ENCODE measurements around the gene CACNA1D.
"Not testable (repeated sequence)": the region's sequence is repeated elsewhere in the genome, so short reads cannot be mapped to it uniquely, and the experiment has no call there.

The CACNA1D gene

GRCh38 chr3:53650424-53650823, 156.0 kb downstream of the CACNA1D start:
- DNase-seq (ENCODE audit: low read depth in 2 of 2, low spot score in 1 of 2): no peak

GRCh38 chr3:53650928-53651661, 156.7 kb downstream of the CACNA1D start:
- DNase-seq (ENCODE audit: low read depth in 2 of 2, low spot score in 1 of 2): no peak

- no peak for DNase-seq (ENCODE audit: low read depth in 2 of 2, low spot score in 1 of 2)
These were observed 157.5 kb downstream of the CACNA1D start for GRCh38 chr3:53651927-53652326.

- no peak for DNase-seq (ENCODE audit: low read depth in 2 of 2, low spot score in 1 of 2)
These were observed 163.2 kb downstream of the CACNA1D start for GRCh38 chr3:53657651-53658050.

- no peak for DNase-seq (ENCODE audit: low read depth in 2 of 2, low spot score in 1 of 2)
These were observed 164.3 kb downstream of the CACNA1D start for GRCh38 chr3:53658613-53659193.

GRCh38 chr3:53659996-53660395, 165.6 kb downstream of the CACNA1D start:
- DNase-seq (ENCODE audit: low read depth in 2 of 2, low spot score in 1 of 2): no peak

- no peak for DNase-seq (ENCODE audit: low read depth in 2 of 2, low spot score in 1 of 2)
These were observed 167.1 kb downstream of the CACNA1D start for GRCh38 chr3:53661480-53661879.

GRCh38 chr3:53664812-53665211, 170.4 kb downstream of the CACNA1D start:
- DNase-seq (ENCODE audit: low read depth in 2 of 2, low spot score in 1 of 2): not testable (repeated sequence)

- no peak for DNase-seq (ENCODE audit: low read depth in 2 of 2, low spot score in 1 of 2)
These were observed 171.4 kb downstream of the CACNA1D start for GRCh38 chr3:53665608-53666425.

- no peak for DNase-seq (ENCODE audit: low read depth in 2 of 2, low spot score in 1 of 2)
These were observed 174.5 kb downstream of the CACNA1D start for GRCh38 chr3:53668872-53669271.

- no peak for DNase-seq (ENCODE audit: low read depth in 2 of 2, low spot score in 1 of 2)
These were observed 176.3 kb downstream of the CACNA1D start for GRCh38 chr3:53670721-53671120.

- no peak for DNase-seq (ENCODE audit: low read depth in 2 of 2, low spot score in 1 of 2)
These were observed 177.0 kb downstream of the CACNA1D start for GRCh38 chr3:53671192-53671960.

GRCh38 chr3:53671961-53672299, 177.5 kb downstream of the CACNA1D start:
- no peak for DNase-seq (ENCODE audit: low read depth in 2 of 2, low spot score in 1 of 2)

- DNase-seq (ENCODE audit: low read depth in 2 of 2, low spot score in 1 of 2): no peak
These were observed 178.6 kb downstream of the CACNA1D start for GRCh38 chr3:53672981-53673380.

- no peak for DNase-seq (ENCODE audit: low read depth in 2 of 2, low spot score in 1 of 2)
These were observed 179.4 kb downstream of the CACNA1D start for GRCh38 chr3:53673722-53674350.

GRCh38 chr3:53674582-53674981, 180.2 kb downstream of the CACNA1D start:
- no peak for DNase-seq (ENCODE audit: low read depth in 2 of 2, low spot score in 1 of 2)

GRCh38 chr3:53675022-53675697, 180.7 kb downstream of the CACNA1D start:
- no peak for DNase-seq (ENCODE audit: low read depth in 2 of 2, low spot score in 1 of 2)

- DNase-seq (ENCODE audit: low read depth in 2 of 2, low spot score in 1 of 2): no peak
These were observed 181.5 kb downstream of the CACNA1D start for GRCh38 chr3:53675942-53676341.

GRCh38 chr3:53677413-53677812, 183.0 kb downstream of the CACNA1D start:
- DNase-seq (ENCODE audit: low read depth in 2 of 2, low spot score in 1 of 2): no peak

- DNase-seq (ENCODE audit: low read depth in 2 of 2, low spot score in 1 of 2): no peak
These were observed 185.6 kb downstream of the CACNA1D start for GRCh38 chr3:53680028-53680427.

Measured in stimulated activated CD8-positive, alpha-beta memory T cell treated with anti-CD3 and anti-CD28 coated beads, Interleukin-4, amount 100 ng/mL, for 4 hours (primary cell).